HUES64 (cell line): ENCODE data around the gene MAGEA3.

Experiments used
- H3K27ac ChIP-seq: 2 replicates; pipeline ENCODE4 v1.7.0; 2013; ENCODE audit warnings: low read depth, low read length, inconsistent platforms
- H3K27me3 ChIP-seq: 2 replicates; pipeline ENCODE4 v1.6.1; 2013; ENCODE audit warnings: mild to moderate bottlenecking, low read length; ENCODE audit not compliant: insufficient read depth
- H3K36me3 ChIP-seq: 2 replicates; pipeline ENCODE4 v1.6.1; 2013; ENCODE audit warnings: mild to moderate bottlenecking, low read length; ENCODE audit not compliant: insufficient read depth
- H3K4me1 ChIP-seq: 2 replicates; pipeline ENCODE4 v1.6.1; 2013; ENCODE audit warnings: mild to moderate bottlenecking, low read length, moderate library complexity; ENCODE audit not compliant: insufficient read depth
- H3K4me3 ChIP-seq: 2 replicates; pipeline ENCODE4 v1.5.1; 2013; ENCODE audit warnings: mild to moderate bottlenecking, low read length, moderate library complexity
- H3K9ac ChIP-seq: 2 replicates; pipeline ENCODE4 v1.6.1; 2013; ENCODE audit warnings: mild to moderate bottlenecking, low read depth, low read length
- H3K9me3 ChIP-seq: 2 replicates; pipeline ENCODE4 v1.6.1; 2013; ENCODE audit warnings: low read depth, low read length; ENCODE audit not compliant: insufficient read depth
- WGBS: fragments of 150-250, 120-280 bp; methylation state at CpG from one replicate; pipeline ENCODE4 v1.1.7; 2013; ENCODE audit warnings: missing lambda C conversion rate; 5-methylcytosine and 5-hydroxymethylcytosine counted together

The MAGEA3 gene

DNA sequence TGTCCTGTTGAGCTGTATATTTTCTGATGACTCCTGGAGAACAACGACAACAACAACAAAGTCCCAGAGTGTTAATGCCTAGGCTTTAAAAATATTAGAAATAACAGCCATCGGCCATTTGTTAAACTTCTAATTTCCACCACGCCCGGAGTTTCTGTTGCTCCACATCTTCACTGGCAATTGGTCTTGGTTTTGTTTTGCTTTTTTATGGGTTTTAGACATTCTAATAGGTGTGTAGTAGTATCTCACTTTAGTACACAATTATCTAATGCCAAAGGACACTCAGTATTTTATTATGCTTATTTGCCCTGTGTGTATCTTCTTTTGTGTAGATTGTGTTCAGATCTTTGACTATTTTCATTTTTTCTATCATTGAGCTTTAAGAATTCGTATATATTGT lies 40.0 kb downstream of the MAGEA3 start:
- Histone ChIP-seq H3K4me3 (no peak overlapping the region), H3K9me3 (no peaks in the 10 kb centered on the region), H3K36me3 (no peaks in the 10 kb centered on the region), H3K9ac (no peak overlapping the region), H3K27me3 (no peaks in the 10 kb centered on the region), H3K4me1 (no peaks in the 10 kb centered on the region), H3K27ac (no peak overlapping the region)
- WGBS: 80% methylated on average over 1 of the region's 5 CpGs
